SK-N-SH treated with all-trans-retinoic acid at 6 μM for 48 hours (cell line): Measurements from ENCODE around the gene MTCL1.

Experiments
- ARNTL ChIP-seq: fragments of 450-650 bp; formaldehyde crosslinking; IDR thresholded peaks from 2 replicates; pipeline ENCODE4 v1.5.0; 2020; ENCODE audit warnings: low read depth, mild to moderate bottlenecking, moderate library complexity, borderline replicate concordance
- OSR1 ChIP-seq: fragments of 250-450 bp; sonication (Bioruptor Pico); IDR thresholded peaks from 2 replicates; pipeline ENCODE4 v1.8.0; 2022; ENCODE audit warnings: moderate library complexity, mild to moderate bottlenecking, inconsistent platforms
- PPARA ChIP-seq: fragments of 250-450 bp; sonication (Bioruptor Pico); IDR thresholded peaks from 2 replicates; pipeline ENCODE4 v1.5.0; 2020; ENCODE audit warnings: mild to moderate bottlenecking, borderline replicate concordance
- RARB ChIP-seq: fragments of 250-450 bp; sonication (Bioruptor Pico); IDR thresholded peaks from 2 replicates; pipeline ENCODE4 v1.8.0; 2021; ENCODE audit warnings: mild to moderate bottlenecking, moderate library complexity
- SNAI2 ChIP-seq: fragments of 250-450 bp; sonication (Bioruptor Pico); IDR thresholded peaks from 2 replicates; pipeline ENCODE4 v1.5.0; 2020; ENCODE audit warnings: mild to moderate bottlenecking, moderate library complexity
- TCF4 ChIP-seq: fragments of 250-450 bp; sonication (Bioruptor Pico); IDR thresholded peaks from 2 replicates; pipeline ENCODE4 v1.8.0; 2021; ENCODE audit warnings: mild to moderate bottlenecking, moderate library complexity, borderline replicate concordance
- ZC3H10 ChIP-seq: fragments of 250-450 bp; sonication (Bioruptor Pico); IDR thresholded peaks from 2 replicates; pipeline ENCODE4 v1.5.1; 2021; ENCODE audit warnings: mild to moderate bottlenecking, moderate library complexity
- ZFP30 ChIP-seq: fragments of 450-650 bp; formaldehyde crosslinking; IDR thresholded peaks from 2 replicates; pipeline ENCODE4 v1.5.0; 2022; ENCODE audit warnings: mild to moderate bottlenecking, moderate library complexity
- ZNF565 ChIP-seq: fragments of 450-650 bp; formaldehyde crosslinking; conservative IDR thresholded peaks from 2 replicates; pipeline ENCODE4 v1.5.0; 2020; ENCODE audit warnings: low read depth, mild to moderate bottlenecking, moderate library complexity
- ZNF70 ChIP-seq: fragments of 450-650 bp; formaldehyde crosslinking; IDR thresholded peaks from 2 replicates; pipeline ENCODE4 v1.5.0; 2020; ENCODE audit warnings: mild to moderate bottlenecking, moderate library complexity
- ZNF8 ChIP-seq: fragments of 450-650 bp; formaldehyde crosslinking; IDR thresholded peaks from 2 replicates; pipeline ENCODE4 v1.5.0; 2020; ENCODE audit warnings: mild to moderate bottlenecking, moderate library complexity
- TF ChIP-seq, protein P1 (sequence below): fragments of 250-450 bp; sonication (Bioruptor Pico); IDR thresholded peaks from 2 replicates; pipeline ENCODE4 v1.8.0; 2020; ENCODE audit warnings: mild to moderate bottlenecking, moderate library complexity, borderline replicate concordance
- TF ChIP-seq, protein P2 (sequence below): fragments of 250-450 bp; sonication (Bioruptor Pico); IDR thresholded peaks from 2 replicates; pipeline ENCODE4 v1.5.1; 2021; ENCODE audit warnings: mild to moderate bottlenecking, moderate library complexity
- TF ChIP-seq, protein P3 (sequence below): fragments of 250-450 bp; sonication (Bioruptor Pico); IDR thresholded peaks from 2 replicates; pipeline ENCODE4 v1.5.1; 2020; ENCODE audit warnings: low read depth, mild to moderate bottlenecking, moderate library complexity

DNA sequence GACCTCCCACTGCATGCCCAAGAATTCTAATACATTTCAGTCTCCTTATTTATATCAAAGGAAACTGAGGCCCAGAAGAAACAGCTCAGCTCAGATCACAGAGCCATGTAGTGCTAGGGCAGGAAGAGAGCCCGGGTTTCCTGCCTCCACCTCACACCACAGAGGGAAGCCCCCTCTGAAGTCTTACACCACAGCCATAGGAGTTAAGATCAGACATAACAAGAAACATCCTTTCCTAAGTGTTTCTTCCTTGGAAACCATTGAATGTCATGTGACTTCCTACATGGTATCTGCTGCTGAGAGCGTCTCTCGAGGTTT, 102.1 kb downstream of the MTCL1 start:
- no peak for TF ChIP-seq ZC3H10 (CRISPR knock-in tag)
- TF ChIP-seq TCF4 (CRISPR knock-in tag), result no peak
- TF ChIP-seq, protein P1, sequence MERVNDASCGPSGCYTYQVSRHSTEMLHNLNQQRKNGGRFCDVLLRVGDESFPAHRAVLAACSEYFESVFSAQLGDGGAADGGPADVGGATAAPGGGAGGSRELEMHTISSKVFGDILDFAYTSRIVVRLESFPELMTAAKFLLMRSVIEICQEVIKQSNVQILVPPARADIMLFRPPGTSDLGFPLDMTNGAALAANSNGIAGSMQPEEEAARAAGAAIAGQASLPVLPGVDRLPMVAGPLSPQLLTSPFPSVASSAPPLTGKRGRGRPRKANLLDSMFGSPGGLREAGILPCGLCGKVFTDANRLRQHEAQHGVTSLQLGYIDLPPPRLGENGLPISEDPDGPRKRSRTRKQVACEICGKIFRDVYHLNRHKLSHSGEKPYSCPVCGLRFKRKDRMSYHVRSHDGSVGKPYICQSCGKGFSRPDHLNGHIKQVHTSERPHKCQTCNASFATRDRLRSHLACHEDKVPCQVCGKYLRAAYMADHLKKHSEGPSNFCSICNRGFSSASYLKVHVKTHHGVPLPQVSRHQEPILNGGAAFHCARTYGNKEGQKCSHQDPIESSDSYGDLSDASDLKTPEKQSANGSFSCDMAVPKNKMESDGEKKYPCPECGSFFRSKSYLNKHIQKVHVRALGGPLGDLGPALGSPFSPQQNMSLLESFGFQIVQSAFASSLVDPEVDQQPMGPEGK (CRISPR knock-in tag), result no peak
- no peak for TF ChIP-seq SNAI2 (CRISPR knock-in tag)
- no peak for TF ChIP-seq PPARA
- no peak for TF ChIP-seq ZNF8 (CRISPR knock-in tag)
- TF ChIP-seq ARNTL (CRISPR knock-in tag), result no peak
- TF ChIP-seq, protein P2, sequence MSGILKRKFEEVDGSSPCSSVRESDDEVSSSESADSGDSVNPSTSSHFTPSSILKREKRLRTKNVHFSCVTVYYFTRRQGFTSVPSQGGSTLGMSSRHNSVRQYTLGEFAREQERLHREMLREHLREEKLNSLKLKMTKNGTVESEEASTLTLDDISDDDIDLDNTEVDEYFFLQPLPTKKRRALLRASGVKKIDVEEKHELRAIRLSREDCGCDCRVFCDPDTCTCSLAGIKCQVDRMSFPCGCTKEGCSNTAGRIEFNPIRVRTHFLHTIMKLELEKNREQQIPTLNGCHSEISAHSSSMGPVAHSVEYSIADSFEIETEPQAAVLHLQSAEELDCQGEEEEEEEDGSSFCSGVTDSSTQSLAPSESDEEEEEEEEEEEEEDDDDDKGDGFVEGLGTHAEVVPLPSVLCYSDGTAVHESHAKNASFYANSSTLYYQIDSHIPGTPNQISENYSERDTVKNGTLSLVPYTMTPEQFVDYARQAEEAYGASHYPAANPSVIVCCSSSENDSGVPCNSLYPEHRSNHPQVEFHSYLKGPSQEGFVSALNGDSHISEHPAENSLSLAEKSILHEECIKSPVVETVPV, result no peak
- TF ChIP-seq OSR1, result no peak
- TF ChIP-seq RARB (CRISPR knock-in tag), result no peak
- TF ChIP-seq, protein P3, sequence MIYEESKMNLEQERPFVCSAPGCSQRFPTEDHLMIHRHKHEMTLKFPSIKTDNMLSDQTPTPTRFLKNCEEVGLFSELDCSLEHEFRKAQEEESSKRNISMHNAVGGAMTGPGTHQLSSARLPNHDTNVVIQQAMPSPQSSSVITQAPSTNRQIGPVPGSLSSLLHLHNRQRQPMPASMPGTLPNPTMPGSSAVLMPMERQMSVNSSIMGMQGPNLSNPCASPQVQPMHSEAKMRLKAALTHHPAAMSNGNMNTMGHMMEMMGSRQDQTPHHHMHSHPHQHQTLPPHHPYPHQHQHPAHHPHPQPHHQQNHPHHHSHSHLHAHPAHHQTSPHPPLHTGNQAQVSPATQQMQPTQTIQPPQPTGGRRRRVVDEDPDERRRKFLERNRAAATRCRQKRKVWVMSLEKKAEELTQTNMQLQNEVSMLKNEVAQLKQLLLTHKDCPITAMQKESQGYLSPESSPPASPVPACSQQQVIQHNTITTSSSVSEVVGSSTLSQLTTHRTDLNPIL (CRISPR knock-in tag), result no peak
- TF ChIP-seq ZNF70, result no peak
- TF ChIP-seq ZFP30 (CRISPR knock-in tag), result no peak
- no peak for TF ChIP-seq ZNF565 (CRISPR knock-in tag)
